DOHH2 (cell line): ENCODE results near the gene EPC1.

Experiments used
- EZH2phosphoT487 ChIP-seq: fragments of 200-600 bp; sonication (generic); IDR thresholded peaks from 2 replicates; pipeline ENCODE4 v1.6.1; 2017; ENCODE audit warnings: borderline replicate concordance, mild to moderate bottlenecking, antibody characterized with exemption, low read length, moderate library complexity, mixed read lengths
- TF ChIP-seq, protein P1 (sequence below): fragments of 200-600 bp; sonication (generic); IDR thresholded peaks from one replicate; pipeline ENCODE4 v1.5.1; 2014; ENCODE audit warnings: antibody characterized with exemption, mild to moderate bottlenecking, low read depth, low read length; ENCODE audit not compliant: poor library complexity, severe bottlenecking

GRCh38 chr10:32315424-32315823, 31.5 kb downstream of the EPC1 start:
- TF ChIP-seq, protein P1, sequence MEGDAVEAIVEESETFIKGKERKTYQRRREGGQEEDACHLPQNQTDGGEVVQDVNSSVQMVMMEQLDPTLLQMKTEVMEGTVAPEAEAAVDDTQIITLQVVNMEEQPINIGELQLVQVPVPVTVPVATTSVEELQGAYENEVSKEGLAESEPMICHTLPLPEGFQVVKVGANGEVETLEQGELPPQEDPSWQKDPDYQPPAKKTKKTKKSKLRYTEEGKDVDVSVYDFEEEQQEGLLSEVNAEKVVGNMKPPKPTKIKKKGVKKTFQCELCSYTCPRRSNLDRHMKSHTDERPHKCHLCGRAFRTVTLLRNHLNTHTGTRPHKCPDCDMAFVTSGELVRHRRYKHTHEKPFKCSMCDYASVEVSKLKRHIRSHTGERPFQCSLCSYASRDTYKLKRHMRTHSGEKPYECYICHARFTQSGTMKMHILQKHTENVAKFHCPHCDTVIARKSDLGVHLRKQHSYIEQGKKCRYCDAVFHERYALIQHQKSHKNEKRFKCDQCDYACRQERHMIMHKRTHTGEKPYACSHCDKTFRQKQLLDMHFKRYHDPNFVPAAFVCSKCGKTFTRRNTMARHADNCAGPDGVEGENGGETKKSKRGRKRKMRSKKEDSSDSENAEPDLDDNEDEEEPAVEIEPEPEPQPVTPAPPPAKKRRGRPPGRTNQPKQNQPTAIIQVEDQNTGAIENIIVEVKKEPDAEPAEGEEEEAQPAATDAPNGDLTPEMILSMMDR: no peak
- TF ChIP-seq EZH2phosphoT487: no peak
